GM12892 (cell line): ENCODE results near the gene CYP2S1.

Experiments
- POLR2A ChIP-seq: IDR thresholded peaks from 2 replicates; pipeline ENCODE4 v1.6.1; 2011; ENCODE audit warnings: low read depth, low read length, control low read depth
- POLR2AphosphoS5 ChIP-seq: IDR thresholded peaks from 2 replicates; pipeline ENCODE4 v1.6.1; 2011; ENCODE audit warnings: low read depth, low read length, control low read depth
- TAF1 ChIP-seq: IDR thresholded peaks from 2 replicates; pipeline ENCODE4 v1.6.1; 2011; ENCODE audit warnings: low read depth, mild to moderate bottlenecking, control low read depth, low read length, borderline replicate concordance

DNA sequence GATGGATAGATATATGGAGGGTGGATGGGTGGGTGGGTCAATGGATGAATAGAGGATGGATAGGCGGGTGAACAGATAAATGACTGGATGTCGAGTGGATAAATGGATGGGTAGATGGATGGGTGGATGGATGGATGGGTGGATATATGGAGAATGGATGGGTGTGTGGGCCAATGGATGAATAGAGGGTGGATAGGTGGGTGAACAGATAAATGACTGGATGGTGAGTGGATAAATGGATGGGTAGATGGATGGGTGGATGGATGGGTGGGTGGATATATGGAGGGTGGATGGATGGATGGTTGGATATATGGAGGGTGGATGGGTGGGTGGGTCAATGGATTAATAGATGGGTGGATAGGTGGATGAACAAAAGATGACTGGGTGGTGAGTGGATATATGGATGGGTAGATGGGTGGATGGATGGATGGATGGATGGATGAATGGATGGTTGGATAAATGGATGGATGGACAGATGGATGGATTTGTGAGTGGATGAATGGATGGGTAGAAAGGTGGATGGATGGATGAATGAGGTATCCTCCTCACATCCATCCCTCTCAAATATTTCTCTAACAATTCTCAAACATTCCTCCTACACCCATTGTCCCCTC is 47.0 kb downstream of the CYP2S1 start:
- TF ChIP-seq POLR2A (no peak), TAF1 (no peak), POLR2AphosphoS5 (no peak)
